HG02759 (cell line): ENCODE measurements around the gene CT45A6.
"Not testable (repeated sequence)": the region's sequence is repeated elsewhere in the genome, so short reads cannot be mapped to it uniquely, and the experiment has no call there.

ENCODE experiments used
- ATAC-seq: cut with Tn5 transposase; IDR thresholded peaks from one replicate; pipeline ENCODE4 v1.9.1; 2021; ENCODE audit warnings: mild to moderate bottlenecking, moderate library complexity; ENCODE audit not compliant: unreplicated experiment

The CT45A6 gene

GRCh38 chrX:135802687-135803086 lies at the start of gene CT45A6:
Gene CT45A6 (minus strand): TSS chrX:135802787. CDS start chrX:135798993, 3,794 bp downstream.
- ATAC-seq, result not testable (repeated sequence)

- not testable (repeated sequence) for ATAC-seq
Measured at GRCh38 chrX:135837180-135837579, 34.6 kb upstream of the CT45A6 start, which contains the start of gene CT45A7. Gene CT45A7 (minus strand): TSS chrX:135837280. CDS start chrX:135833533, 3,747 bp downstream.

GRCh38 chrX:135819912-135820311 lies 17.3 kb upstream of the CT45A6 start, which contains the start of gene CT45A2:
Gene CT45A2 (minus strand): TSS chrX:135820012. CDS start chrX:135816265, 3,747 bp downstream.
- ATAC-seq, result not testable (repeated sequence)

GRCh38 chrX:135785403-135785802 lies 17.2 kb downstream of the CT45A6 start, which contains the start of gene CT45A5:
Gene CT45A5 (minus strand): TSS chrX:135785503. CDS start chrX:135781729, 3,774 bp downstream.
- not testable (repeated sequence) for ATAC-seq

GRCh38 chrX:135768091-135768490 lies 34.5 kb downstream of the CT45A6 start, which contains the start of gene CT45A3:
Gene CT45A3 (minus strand): TSS chrX:135768191. CDS start chrX:135764444, 3,747 bp downstream.
- ATAC-seq, result not testable (repeated sequence)

- not testable (repeated sequence) for ATAC-seq
Measured at GRCh38 chrX:135744739-135745138, 57.8 kb downstream of the CT45A6 start.
